ENCODE data around the gene HOXC12.

HOXC12 gene

GRCh38 chr12:53973236-53974042, 18.7 kb downstream of the HOXC12 start:
- DNase-seq, result peak in 1 of 3 donors; percentile 20

GRCh38 chr12:53974084-53975063, 19.7 kb downstream of the HOXC12 start, which contains the start of gene HOTAIR:
TSS of gene HOTAIR (minus strand) at chr12:53974954.
- peak; percentile 40 to 69 (median 41) for DNase-seq

- DNase-seq, result no peak
Measured at GRCh38 chr12:53975064-53975471, 20.4 kb downstream of the HOXC12 start.

- DNase-seq, result no peak
Measured at GRCh38 chr12:53975479-53976152, 20.9 kb downstream of the HOXC12 start.

DNA sequence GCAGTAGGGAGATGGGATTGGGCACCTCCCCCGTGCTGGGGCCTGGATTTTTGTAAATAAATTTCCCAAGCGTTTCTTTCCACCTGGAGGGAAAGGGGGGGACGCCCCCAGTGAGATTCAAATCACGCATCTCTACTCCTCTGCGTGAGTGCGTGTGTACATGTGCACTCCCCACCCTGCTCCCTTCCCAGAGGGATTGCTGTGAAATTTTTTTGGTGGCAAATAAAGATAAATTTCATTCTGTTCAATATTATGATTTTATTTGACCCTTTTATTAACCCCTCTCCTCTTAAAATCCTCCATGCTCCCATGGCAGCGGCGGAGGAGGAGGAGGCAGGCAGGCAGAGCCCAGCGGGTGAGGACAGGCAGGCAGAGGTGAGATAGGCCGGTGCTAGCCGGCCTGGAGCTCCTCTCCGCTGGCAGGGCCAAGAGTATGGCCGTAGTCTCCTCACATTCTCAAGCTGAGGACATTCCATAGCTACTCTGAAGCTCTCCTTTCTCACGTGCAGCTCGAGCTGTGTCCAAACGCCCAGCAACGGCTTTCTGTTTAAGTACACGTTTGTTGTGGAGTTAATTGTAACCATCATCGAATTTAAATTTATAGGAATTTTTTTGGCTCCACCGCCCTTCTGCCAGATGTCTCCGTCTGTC, 21.6 kb downstream of the HOXC12 start:
- DNase-seq, result no peak

GRCh38 chr12:53976823-53977595, 22.3 kb downstream of the HOXC12 start:
- no peak for DNase-seq

GRCh38 chr12:53977596-53978445, 23.1 kb downstream of the HOXC12 start:
- DNase-seq, result no peak

GRCh38 chr12:53978477-53979356, 24.0 kb downstream of the HOXC12 start:
- no peak for DNase-seq

GRCh38 chr12:53980104-53980801, 25.6 kb downstream of the HOXC12 start:
- no peak for DNase-seq

GRCh38 chr12:53980802-53981496, 26.2 kb downstream of the HOXC12 start:
- DNase-seq, result no peak

DNA sequence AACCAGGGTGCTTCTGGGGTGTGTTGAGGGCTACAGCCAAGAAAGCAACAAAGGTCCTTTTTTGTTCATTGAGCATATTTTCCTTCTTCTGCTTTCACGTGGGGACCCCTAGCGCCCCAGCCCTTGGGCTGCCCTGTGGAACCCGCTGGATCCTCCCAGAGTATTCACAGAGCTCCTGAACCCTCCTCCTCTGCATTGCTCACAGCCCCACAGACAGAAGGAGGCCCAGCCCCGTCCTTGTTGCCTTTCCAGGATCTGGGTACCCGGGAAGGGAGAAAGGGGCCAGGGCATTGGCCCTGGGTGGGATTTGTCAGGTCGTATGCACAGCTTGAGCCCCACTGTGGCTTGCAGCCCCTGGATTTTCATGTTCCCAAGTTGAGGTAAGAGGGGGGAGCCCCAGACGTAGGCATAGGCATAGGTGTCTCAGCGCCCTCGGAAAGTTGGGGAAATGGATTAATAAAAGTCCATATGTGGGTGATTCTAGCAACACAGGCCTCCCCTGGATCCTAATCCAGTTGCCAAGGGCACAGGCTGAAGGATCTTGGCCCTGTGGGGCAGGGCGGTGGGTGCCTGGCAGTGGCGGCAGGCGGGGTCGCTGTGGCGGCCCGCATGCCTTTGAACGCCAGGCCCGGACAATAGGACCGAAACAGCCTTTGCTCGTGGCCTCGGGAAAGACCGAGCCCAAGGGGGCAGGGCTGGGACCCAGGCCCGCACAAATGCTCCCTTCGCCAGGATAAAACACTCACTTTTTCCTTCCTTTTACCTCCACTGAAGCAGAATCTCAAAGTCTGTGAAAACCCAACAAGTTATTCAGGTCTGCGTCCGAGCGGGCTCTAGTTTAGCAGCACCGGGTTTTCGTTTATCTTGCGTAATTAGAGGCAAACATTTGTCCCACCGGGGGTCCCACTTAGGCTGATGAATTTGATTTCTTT, 27.2 kb downstream of the HOXC12 start:
- peak in 1 of 3 donors; percentile 15 for DNase-seq

- no peak for DNase-seq
Measured at GRCh38 chr12:53982648-53983567, 28.2 kb downstream of the HOXC12 start.

- no peak for DNase-seq
Measured at GRCh38 chr12:53983568-53983949, 28.9 kb downstream of the HOXC12 start.

- DNase-seq, result no peak
Measured at GRCh38 chr12:53983950-53984572, 29.4 kb downstream of the HOXC12 start.

DNA sequence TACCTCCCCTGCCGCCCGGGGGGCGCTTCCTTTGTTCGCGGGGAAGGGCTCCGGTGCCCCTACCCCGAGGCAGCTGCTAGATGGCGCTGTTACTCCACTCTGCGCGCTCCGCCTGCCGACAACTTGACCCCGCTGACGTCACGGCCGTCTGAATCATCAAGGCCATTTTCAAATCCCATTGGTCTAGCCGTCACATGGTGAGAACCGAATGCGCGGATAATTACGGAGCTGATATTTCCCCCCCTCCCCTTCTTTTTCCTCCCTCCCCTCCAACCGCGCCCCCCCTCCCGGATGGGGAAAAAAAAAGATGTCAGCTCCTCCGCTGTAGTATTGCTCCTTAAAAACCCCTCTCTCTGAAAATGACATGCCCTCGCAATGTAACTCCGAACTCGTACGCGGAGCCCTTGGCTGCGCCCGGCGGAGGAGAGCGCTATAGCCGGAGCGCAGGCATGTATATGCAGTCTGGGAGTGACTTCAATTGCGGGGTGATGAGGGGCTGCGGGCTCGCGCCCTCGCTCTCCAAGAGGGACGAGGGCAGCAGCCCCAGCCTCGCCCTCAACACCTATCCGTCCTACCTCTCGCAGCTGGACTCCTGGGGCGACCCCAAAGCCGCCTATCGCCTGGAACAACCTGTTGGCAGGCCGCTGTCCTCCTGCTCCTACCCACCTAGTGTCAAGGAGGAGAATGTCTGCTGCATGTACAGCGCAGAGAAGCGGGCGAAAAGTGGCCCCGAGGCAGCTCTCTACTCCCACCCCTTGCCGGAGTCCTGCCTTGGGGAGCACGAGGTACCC, 30.4 kb downstream of the HOXC12 start, which contains the start of gene HOXC10:
Gene HOXC10 (plus strand): TSS at position 246 of the 791 bp plus-strand sequence. CDS start 114 bp downstream, at position 360.
- peak; percentile 75 to 88 (median 87) for DNase-seq

Data from suppressor macrophage treated with lipopolysaccharide for 1 hour (primary cell).